ENCODE measurements around the gene PDE1A. TPM values are rescaled to one million over a fixed set of nuclear protein-coding genes. Genes with fewer than 3 reads are reported as not detected.

PDE1A gene
- total and polyA plus RNA-seq, 2 of the 13 experiments (the other 11 are each of a cell fraction or from before 2014, with no cell fraction given) = not detected

DNA sequence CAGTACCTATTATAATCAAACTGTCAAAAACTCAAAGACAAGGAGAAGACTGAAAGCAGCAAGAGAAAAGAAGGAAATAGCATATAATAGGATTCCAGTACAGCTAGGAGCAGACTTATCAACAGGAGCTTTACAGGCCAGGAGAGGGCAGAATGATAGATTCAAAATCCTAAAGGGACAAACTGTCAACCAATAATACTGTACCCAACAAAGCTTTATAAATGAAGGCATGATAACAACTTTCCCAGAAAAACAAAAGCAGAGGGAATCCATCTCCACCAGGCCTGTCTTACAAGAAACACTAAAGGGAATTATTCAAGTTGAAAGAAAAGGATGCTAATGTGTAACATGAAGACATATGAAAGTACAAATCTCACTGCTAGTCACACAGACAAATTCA is 42.0 kb downstream of the PDE1A start:
- peaks cover 16% of the 10 kb centered on the region for H3K9me3 ChIP-seq (ENCODE audit: low read length)
- ATAC-seq = no peak
- ChIA-PET CTCF (ENCODE audit: low intra/inter-chr PET ratio, low total read pairs) (no interaction called here), POLR2A (no interaction called here)
- no peak overlapping the region for H3K4me2 ChIP-seq (ENCODE audit: low read depth, low read length)
- no peak overlapping the region for H3K4me3 ChIP-seq (replicated peaks in 1 of 3; ENCODE audit: insufficient read depth in 1 of 3, low read depth in 2 of 3, low read length in 3 of 3)
- H3K36me3 ChIP-seq (replicated peaks in 1 of 2; ENCODE audit: control insufficient read depth in 1 of 2, insufficient read depth in 2 of 2, low read length in 2 of 2) = no peaks in the 10 kb centered on the region
- no peak for DNase-seq (ENCODE audit: low spot score)
- intact Hi-C loops (cut with micrococcal nuclease; ENCODE audit: unreplicated experiment) (no loop called here), in situ Hi-C loops (cut with HindIII; ENCODE audit: extremely low pct_ligation_motif_present, low pct_unique_long_range_greater_than_20kb) (no loop called here)
- H2AFZ ChIP-seq (ENCODE audit: low read length) = no peak overlapping the region
- H3K27me3 ChIP-seq (ENCODE audit: control insufficient read depth in 1 of 2, insufficient read depth in 2 of 2, low read length in 2 of 2) = no peaks in the 10 kb centered on the region
- H3K79me2 ChIP-seq (ENCODE audit: insufficient read depth, low read length) = no peaks in the 10 kb centered on the region
- TF ChIP-seq, protein P1, sequence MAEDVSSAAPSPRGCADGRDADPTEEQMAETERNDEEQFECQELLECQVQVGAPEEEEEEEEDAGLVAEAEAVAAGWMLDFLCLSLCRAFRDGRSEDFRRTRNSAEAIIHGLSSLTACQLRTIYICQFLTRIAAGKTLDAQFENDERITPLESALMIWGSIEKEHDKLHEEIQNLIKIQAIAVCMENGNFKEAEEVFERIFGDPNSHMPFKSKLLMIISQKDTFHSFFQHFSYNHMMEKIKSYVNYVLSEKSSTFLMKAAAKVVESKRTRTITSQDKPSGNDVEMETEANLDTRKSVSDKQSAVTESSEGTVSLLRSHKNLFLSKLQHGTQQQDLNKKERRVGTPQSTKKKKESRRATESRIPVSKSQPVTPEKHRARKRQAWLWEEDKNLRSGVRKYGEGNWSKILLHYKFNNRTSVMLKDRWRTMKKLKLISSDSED (CRISPR knock-in tag; IDR thresholded peaks at IDR 0.05) = no peak
- TF ChIP-seq, protein P2, sequence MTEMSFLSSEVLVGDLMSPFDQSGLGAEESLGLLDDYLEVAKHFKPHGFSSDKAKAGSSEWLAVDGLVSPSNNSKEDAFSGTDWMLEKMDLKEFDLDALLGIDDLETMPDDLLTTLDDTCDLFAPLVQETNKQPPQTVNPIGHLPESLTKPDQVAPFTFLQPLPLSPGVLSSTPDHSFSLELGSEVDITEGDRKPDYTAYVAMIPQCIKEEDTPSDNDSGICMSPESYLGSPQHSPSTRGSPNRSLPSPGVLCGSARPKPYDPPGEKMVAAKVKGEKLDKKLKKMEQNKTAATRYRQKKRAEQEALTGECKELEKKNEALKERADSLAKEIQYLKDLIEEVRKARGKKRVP (CRISPR knock-in tag; IDR thresholded peaks at IDR 0.05) = no peak
- no peak for TF ChIP-seq STAG1 (CRISPR knock-in tag; IDR thresholded peaks at IDR 0.05)
- no peak for TF ChIP-seq NRL (CRISPR knock-in tag; IDR thresholded peaks at IDR 0.05; ENCODE audit: borderline replicate concordance)
- TF ChIP-seq, protein P3, sequence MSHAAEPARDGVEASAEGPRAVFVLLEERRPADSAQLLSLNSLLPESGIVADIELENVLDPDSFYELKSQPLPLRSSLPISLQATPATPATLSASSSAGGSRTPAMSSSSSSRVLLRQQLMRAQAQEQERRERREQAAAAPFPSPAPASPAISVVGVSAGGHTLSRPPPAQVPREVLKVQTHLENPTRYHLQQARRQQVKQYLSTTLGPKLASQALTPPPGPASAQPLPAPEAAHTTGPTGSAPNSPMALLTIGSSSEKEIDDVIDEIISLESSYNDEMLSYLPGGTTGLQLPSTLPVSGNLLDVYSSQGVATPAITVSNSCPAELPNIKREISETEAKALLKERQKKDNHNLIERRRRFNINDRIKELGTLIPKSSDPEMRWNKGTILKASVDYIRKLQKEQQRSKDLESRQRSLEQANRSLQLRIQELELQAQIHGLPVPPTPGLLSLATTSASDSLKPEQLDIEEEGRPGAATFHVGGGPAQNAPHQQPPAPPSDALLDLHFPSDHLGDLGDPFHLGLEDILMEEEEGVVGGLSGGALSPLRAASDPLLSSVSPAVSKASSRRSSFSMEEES (CRISPR knock-in tag; IDR thresholded peaks at IDR 0.05) = no peak
- TF ChIP-seq MBD4 (IDR thresholded peaks at IDR 0.05; ENCODE audit: borderline replicate concordance, low read length) = no peak
- H3K9ac ChIP-seq (ENCODE audit: insufficient read depth, low read depth, low read length) = no peak overlapping the region
- no TSS peak for BruUV-seq (replicated peaks)
- H3K4me1 ChIP-seq (ENCODE audit: insufficient read depth, low read length) = no peaks in the 10 kb centered on the region
- FAIRE-seq = no peak
- H3K27ac ChIP-seq (ENCODE audit: extremely low read length, insufficient read depth, low read length) = no peak overlapping the region
- no peaks in the 10 kb centered on the region for H4K20me1 ChIP-seq (ENCODE audit: insufficient read depth, low read length)

Data from HepG2 (cell line).